ENCODE data around the gene SLC27A5.

- TF ChIP-seq POLR2A (IDR thresholded peaks at IDR 0.05) = no peak
- no peak for TF ChIP-seq CTCF (IDR thresholded peaks at IDR 0.05)
Measured at GRCh38 chr19:58491393-58491792, 20.4 kb downstream of the SLC27A5 start.

All from tibial nerve (tissue), 3 donors.